ENCODE measurements around the gene ING1.
"Not testable (repeated sequence)": the region's sequence is repeated elsewhere in the genome, so short reads cannot be mapped to it uniquely, and the experiment has no call there.

The ING1 gene

DNA sequence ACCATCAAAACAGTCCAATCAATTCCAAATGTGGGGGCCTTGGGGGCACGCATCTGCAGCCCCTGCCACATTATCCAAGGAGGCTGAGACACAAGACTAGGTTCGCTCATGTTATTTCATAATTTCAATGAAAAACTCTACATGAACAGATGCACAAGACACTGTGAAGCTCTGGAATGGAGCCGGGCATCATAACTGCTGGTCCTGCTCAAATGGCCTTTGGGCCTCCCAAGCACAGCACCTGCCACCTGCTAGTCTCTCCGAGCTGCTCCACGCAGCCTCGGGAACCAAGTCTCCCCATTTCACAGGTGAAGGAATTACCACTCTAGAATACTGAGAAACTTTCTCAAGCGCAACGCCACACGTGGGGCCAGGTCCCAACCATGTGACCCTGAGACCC, 24.5 kb upstream of the ING1 start:
- Histone ChIP-seq H3K36me3 (replicated peaks) (peaks cover 18% of the 10 kb centered on the region), H3K4me3 (ENCODE audit: low read depth, low read length) (no peak overlapping the region), H3K27me3 (replicated peaks) (no peaks in the 10 kb centered on the region), H3K27ac (no peak overlapping the region)
- in situ Hi-C loops (cut with HindIII; ENCODE audit: low pct_ligation_motif_present, low sequenced_read_pairs), result no loop called here
- TF ChIP-seq, protein P1, sequence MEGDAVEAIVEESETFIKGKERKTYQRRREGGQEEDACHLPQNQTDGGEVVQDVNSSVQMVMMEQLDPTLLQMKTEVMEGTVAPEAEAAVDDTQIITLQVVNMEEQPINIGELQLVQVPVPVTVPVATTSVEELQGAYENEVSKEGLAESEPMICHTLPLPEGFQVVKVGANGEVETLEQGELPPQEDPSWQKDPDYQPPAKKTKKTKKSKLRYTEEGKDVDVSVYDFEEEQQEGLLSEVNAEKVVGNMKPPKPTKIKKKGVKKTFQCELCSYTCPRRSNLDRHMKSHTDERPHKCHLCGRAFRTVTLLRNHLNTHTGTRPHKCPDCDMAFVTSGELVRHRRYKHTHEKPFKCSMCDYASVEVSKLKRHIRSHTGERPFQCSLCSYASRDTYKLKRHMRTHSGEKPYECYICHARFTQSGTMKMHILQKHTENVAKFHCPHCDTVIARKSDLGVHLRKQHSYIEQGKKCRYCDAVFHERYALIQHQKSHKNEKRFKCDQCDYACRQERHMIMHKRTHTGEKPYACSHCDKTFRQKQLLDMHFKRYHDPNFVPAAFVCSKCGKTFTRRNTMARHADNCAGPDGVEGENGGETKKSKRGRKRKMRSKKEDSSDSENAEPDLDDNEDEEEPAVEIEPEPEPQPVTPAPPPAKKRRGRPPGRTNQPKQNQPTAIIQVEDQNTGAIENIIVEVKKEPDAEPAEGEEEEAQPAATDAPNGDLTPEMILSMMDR (IDR thresholded peaks at IDR 0.05; ENCODE audit: low read depth, low read length, missing control alignments), result no peak
- no peak for DNase-seq

DNA sequence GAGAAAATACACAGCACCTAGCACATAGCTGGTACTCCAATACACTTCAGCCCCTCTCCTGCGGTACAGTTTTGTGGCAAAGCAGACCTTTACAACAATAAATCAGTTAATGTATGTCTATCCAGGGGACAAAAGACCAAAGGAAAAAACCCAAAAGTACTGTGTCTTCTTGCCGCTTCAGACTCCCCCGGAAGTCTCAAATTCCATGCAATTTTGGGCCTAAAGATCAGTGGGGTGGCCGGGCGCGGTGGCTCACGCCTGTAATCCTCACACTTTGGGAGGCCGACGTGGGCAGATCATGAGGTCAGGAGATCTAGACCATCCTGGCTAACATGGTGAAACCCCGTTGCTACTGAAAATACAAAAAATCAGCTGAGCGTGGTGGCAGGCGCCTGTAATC, 23.8 kb upstream of the ING1 start:
- DNase-seq, result no peak
- in situ Hi-C loops (cut with HindIII; ENCODE audit: low pct_ligation_motif_present, low sequenced_read_pairs), result no loop called here
- H3K27me3 ChIP-seq (replicated peaks), result no peaks in the 10 kb centered on the region
- no peak overlapping the region for H3K4me3 ChIP-seq (ENCODE audit: low read depth, low read length)
- TF ChIP-seq, protein P1 (IDR thresholded peaks at IDR 0.05; ENCODE audit: low read depth, low read length, missing control alignments), result no peak
- H3K27ac ChIP-seq, result no peak overlapping the region
- peaks cover 22% of the 10 kb centered on the region for H3K36me3 ChIP-seq (replicated peaks)

DNA sequence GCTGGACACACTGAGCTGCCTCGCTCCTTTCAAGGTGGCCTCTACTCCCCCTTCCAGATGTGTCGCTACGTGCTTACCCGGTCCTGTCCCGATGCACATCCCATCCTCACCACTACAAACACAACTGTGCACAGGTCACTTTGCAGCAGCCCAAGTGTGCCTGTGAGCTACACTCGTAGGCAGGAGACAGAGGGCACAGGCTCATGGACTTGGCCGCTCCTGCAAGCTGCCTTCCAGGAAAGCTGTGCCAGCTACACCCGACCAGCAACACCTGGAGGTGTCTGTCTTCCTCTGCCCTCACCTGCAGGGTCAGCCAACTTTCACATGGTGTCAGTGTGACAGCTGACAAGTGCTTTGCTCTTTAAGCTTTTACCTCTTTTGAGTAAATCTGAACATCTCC, 23.0 kb upstream of the ING1 start:
- in situ Hi-C loops (cut with HindIII; ENCODE audit: low pct_ligation_motif_present, low sequenced_read_pairs), result no loop called here
- Histone ChIP-seq H3K27ac (no peak overlapping the region), H3K36me3 (replicated peaks) (peaks cover 22% of the 10 kb centered on the region), H3K27me3 (replicated peaks) (no peaks in the 10 kb centered on the region), H3K4me3 (ENCODE audit: low read depth, low read length) (no peak overlapping the region)
- no peak for DNase-seq
- TF ChIP-seq, protein P1 (IDR thresholded peaks at IDR 0.05; ENCODE audit: low read depth, low read length, missing control alignments), result no peak

DNA sequence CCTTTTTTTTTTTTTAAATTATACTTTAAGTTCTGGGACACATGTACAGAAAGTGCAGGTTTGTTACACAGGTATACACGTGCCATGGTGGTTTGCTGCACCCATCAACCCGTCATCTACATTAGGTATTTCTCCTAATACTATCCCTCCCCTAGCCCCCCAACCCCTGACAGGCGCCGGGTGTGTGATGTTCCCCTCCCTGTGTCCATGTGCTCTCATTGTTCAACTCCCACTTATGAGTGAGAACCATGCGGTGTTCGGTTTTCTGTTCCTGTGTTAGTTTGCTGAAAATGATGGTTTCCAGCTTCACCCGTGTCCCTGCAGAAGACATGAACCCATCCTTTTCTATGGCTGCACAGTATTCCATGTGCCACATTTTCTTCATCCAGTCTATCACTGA, 17.7 kb upstream of the ING1 start:
- in situ Hi-C loops (cut with HindIII; ENCODE audit: low pct_ligation_motif_present, low sequenced_read_pairs); H3K27me3 ChIP-seq (replicated peaks); H3K27ac ChIP-seq; DNase-seq; H3K4me3 ChIP-seq (ENCODE audit: low read depth, low read length): not testable (repeated sequence)
- H3K36me3 ChIP-seq (replicated peaks), result peaks cover 37% of the 10 kb centered on the region

DNA sequence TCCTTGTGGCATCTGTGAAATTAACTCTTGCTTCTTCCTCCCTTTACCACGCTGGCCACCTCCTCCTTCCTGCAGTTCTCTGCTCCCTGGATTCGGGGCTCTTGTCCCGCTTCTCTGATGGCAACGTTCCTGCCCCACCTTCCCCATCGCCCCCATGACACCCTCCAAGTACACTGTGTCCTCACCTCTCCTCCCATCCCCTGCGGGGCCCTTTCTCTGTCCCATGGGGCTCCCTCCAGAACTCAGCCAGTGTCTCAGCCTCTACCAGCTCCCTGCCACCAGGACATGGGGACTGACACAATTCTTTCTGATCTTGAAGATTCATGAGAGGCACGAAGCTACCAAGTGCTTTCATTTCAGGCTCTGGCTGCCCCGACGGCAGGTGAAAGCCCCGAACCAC, 16.7 kb upstream of the ING1 start:
- Histone ChIP-seq H3K27me3 (replicated peaks) (no peaks in the 10 kb centered on the region), H3K27ac (no peak overlapping the region), H3K4me3 (ENCODE audit: low read depth, low read length) (no peak overlapping the region), H3K36me3 (replicated peaks) (peaks cover 39% of the 10 kb centered on the region)
- DNase-seq, result no peak
- in situ Hi-C loops (cut with HindIII; ENCODE audit: low pct_ligation_motif_present, low sequenced_read_pairs), result no loop called here
- TF ChIP-seq, protein P1 (IDR thresholded peaks at IDR 0.05; ENCODE audit: low read depth, low read length, missing control alignments), result no peak

DNA sequence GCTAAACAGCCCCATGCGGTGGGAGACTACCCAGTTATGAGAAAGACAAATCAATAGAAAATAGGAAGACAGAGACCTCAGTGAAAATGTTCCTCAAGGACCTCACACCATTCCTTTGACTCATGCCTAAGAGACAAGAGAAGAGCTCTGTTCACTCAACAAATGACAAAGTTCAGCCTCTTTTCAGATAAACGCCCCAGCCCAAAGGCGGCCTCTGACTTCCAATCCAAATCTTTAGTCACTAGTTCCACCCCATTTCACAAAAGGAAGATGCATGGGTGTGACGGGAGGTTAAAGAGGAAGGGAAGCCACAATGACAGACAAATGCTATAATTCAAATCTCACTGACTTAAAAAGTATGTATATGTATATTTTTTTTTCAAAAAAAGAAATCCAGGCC, 15.7 kb upstream of the ING1 start:
- TF ChIP-seq, protein P1 (IDR thresholded peaks at IDR 0.05; ENCODE audit: low read depth, low read length, missing control alignments), result no peak
- H3K27ac ChIP-seq, result no peak overlapping the region
- in situ Hi-C loops (cut with HindIII; ENCODE audit: low pct_ligation_motif_present, low sequenced_read_pairs), result no loop called here
- no peaks in the 10 kb centered on the region for H3K27me3 ChIP-seq (replicated peaks)
- H3K36me3 ChIP-seq (replicated peaks), result peaks cover 39% of the 10 kb centered on the region
- no peak for DNase-seq
- no peak overlapping the region for H3K4me3 ChIP-seq (ENCODE audit: low read depth, low read length)

Measured in brain microvascular endothelial cell (primary cell).